T-helper 17 cell (primary cell): Measurements from ENCODE around the gene SMIM35. TPM values are rescaled to one million over a fixed set of nuclear protein-coding genes. Genes with fewer than 3 reads are reported as not detected.

Experiments
- ATAC-seq: fragments of 150-1000 bp; cut with Tn5 transposase; 2 replicates; pipeline ENCODE4 v1.10.0; 2021; ENCODE audit warnings: mild to moderate bottlenecking, moderate library complexity
- DNase-seq, 3 donors: peaks; one replicate each; pipeline versions ENCODE4 v3.0.0 to v3.0.0-alpha.2; 2020 to 2021
- H3K9me3 ChIP-seq: one replicate; pipeline ENCODE4 v1.7.0; 2013; ENCODE audit warnings: low read length, mild to moderate bottlenecking; ENCODE audit not compliant: control insufficient read depth, poor library complexity, severe bottlenecking
- H3K27ac Mint-ChIP-seq: one replicate; pipeline ENCODE4 v1.8.0; 2022; ENCODE audit warnings: mild to moderate bottlenecking, moderate library complexity, mixed read lengths
- H3K27me3 Mint-ChIP-seq: one replicate; pipeline ENCODE4 v1.8.0; 2022; ENCODE audit warnings: mixed read lengths
- H3K36me3 Mint-ChIP-seq: one replicate; pipeline ENCODE4 v1.8.0; 2022; ENCODE audit warnings: low read depth, mixed read lengths
- H3K4me1 Mint-ChIP-seq: one replicate; pipeline ENCODE4 v1.8.0; 2022; ENCODE audit warnings: mild to moderate bottlenecking, mixed read lengths
- H3K4me3 Mint-ChIP-seq: one replicate; pipeline ENCODE4 v1.8.0; 2022; ENCODE audit warnings: mild to moderate bottlenecking, moderate library complexity, mixed read lengths
- total RNA-seq, 4 donors: library from RNA in 2 of 4; stranded (reverse) in 2 of 4; gene quantifications; one replicate each; pipeline ENCODE4 v1.2.3 and lab custom pipeline; 2022 to 2026

SMIM35 gene
- total RNA-seq, 2 donors from 2014 or later, result 0.13 to 0.30 TPM

- Mint-ChIP-seq H3K4me1 (peaks cover 14% of the 10 kb centered on the region), H3K4me3 (no peak overlapping the region), H3K27ac (no peak overlapping the region), H3K36me3 (peaks cover 4% of the 10 kb centered on the region), H3K27me3 (no peaks in the 10 kb centered on the region)
- DNase-seq (no peak), ATAC-seq (no peak)
- peaks cover 3% of the 10 kb centered on the region for H3K9me3 ChIP-seq
Measured at GRCh38 chr11:117960406-117960805, 126.4 kb downstream of the SMIM35 start.

- Mint-ChIP-seq H3K4me3 (no peak overlapping the region), H3K27me3 (no peaks in the 10 kb centered on the region), H3K27ac (no peak overlapping the region), H3K4me1 (peaks cover 14% of the 10 kb centered on the region), H3K36me3 (peaks cover 4% of the 10 kb centered on the region)
- ATAC-seq (no peak), DNase-seq (no peak)
- H3K9me3 ChIP-seq, result peaks cover 3% of the 10 kb centered on the region
Measured at GRCh38 chr11:117959438-117960149, 127.2 kb downstream of the SMIM35 start.

- Mint-ChIP-seq H3K4me1 (peaks cover 18% of the 10 kb centered on the region), H3K27ac (no peak overlapping the region), H3K4me3 (no peak overlapping the region), H3K36me3 (peaks cover 4% of the 10 kb centered on the region), H3K27me3 (no peaks in the 10 kb centered on the region)
- DNase-seq (no peak), ATAC-seq (no peak)
- peaks cover 3% of the 10 kb centered on the region for H3K9me3 ChIP-seq
Measured at GRCh38 chr11:117958949-117959348, 127.8 kb downstream of the SMIM35 start.

Other genes starting within 250 kb of the SMIM35 start
- under 1 TPM in 1 of 2 donors, not detected in 1; 0.62 TPM for gene FXYD6, start 210.3 kb downstream of the SMIM35 start, total RNA-seq
- gene TMPRSS13, start 157.6 kb downstream of the SMIM35 start, total RNA-seq, result 1 to 10 TPM; 2.0 to 2.4 TPM
- gene IL10RA, start 100.6 kb downstream of the SMIM35 start, total RNA-seq, result 100 to 1,000 TPM; 262 to 274 TPM
- gene TMPRSS4, start 9.9 kb downstream of the SMIM35 start, total RNA-seq, result not detected
- not detected for gene SCN4B, start 65.9 kb upstream of the SMIM35 start, total RNA-seq
- gene SCN2B, start 89.7 kb upstream of the SMIM35 start, total RNA-seq, result not detected
- 10 to 100 TPM; 79.9 to 84.0 TPM for gene JAML, start 138.0 kb upstream of the SMIM35 start, total RNA-seq
- gene MPZL3, start 165.4 kb upstream of the SMIM35 start, total RNA-seq, result 10 to 100 TPM; 24.5 to 26.4 TPM
- gene MPZL2, start 177.3 kb upstream of the SMIM35 start, total RNA-seq, result under 1 TPM; 0.50 to 0.99 TPM
- gene CD3E, start 217.8 kb upstream of the SMIM35 start, total RNA-seq, result 100 to 1,000 TPM; 511 to 544 TPM